Left ventricle myocardium superior (tissue), 1 donor: ENCODE results near the gene PPM1F. TPM values are rescaled to one million over a fixed set of nuclear protein-coding genes. Genes with fewer than 3 reads are reported as not detected.
"Not testable (repeated sequence)": the region's sequence is repeated elsewhere in the genome, so short reads cannot be mapped to it uniquely, and the experiment has no call there.

Source experiments
- ATAC-seq: fragments of 200-7000 bp; cut with Tn5 transposase; one replicate; pipeline ENCODE4 v1.9.1; 2020; ENCODE audit warnings: mild to moderate bottlenecking, moderate library complexity
- DNase-seq: peaks from one replicate; pipeline ENCODE4 v3.0.0-alpha.2; 2020
- intact Hi-C: fragments of 100-400 bp; cut with micrococcal nuclease; formaldehyde crosslinking; loops from one replicate; pipeline ENCODE4 v1.11.0; 2022
- total RNA-seq: library from RNA; stranded (reverse); fragmentation: NEBNext Ultra II Directional; extraction: Animal tissue kit (Norgen Biotek cat#: 25700); gene quantifications from one replicate; pipeline ENCODE4 v1.2.1, GENCODE V29; 2021
- donor health status: DM: no; HTN: yes; CAD: no; lungs with severe emphysema.

The PPM1F gene
- total RNA-seq, 1 donor from 2014 or later, result 18.5 TPM

DNA sequence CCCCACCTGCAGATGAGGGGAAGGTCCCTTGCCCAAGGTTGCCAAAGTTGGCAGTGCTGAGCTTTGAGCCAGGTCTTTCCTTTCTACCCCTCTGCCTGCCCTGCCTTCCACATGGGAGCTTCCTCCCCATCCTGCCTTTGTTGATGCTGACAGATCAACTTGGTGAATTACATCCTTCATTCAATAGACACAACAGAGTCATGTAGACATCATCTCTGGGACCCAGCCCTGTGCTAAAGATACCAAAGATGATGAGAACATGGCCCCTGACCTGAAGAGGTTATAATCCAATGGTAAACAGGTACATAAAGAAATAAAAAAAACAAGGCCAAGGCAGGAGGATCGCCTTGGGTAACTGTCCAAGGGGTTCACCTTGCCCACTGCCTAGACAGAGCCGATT lies 42.8 kb downstream of the PPM1F start:
- intact Hi-C loops, result no loop called here
- DNase-seq, result peak; percentile 8
- ATAC-seq, result no peak

DNA sequence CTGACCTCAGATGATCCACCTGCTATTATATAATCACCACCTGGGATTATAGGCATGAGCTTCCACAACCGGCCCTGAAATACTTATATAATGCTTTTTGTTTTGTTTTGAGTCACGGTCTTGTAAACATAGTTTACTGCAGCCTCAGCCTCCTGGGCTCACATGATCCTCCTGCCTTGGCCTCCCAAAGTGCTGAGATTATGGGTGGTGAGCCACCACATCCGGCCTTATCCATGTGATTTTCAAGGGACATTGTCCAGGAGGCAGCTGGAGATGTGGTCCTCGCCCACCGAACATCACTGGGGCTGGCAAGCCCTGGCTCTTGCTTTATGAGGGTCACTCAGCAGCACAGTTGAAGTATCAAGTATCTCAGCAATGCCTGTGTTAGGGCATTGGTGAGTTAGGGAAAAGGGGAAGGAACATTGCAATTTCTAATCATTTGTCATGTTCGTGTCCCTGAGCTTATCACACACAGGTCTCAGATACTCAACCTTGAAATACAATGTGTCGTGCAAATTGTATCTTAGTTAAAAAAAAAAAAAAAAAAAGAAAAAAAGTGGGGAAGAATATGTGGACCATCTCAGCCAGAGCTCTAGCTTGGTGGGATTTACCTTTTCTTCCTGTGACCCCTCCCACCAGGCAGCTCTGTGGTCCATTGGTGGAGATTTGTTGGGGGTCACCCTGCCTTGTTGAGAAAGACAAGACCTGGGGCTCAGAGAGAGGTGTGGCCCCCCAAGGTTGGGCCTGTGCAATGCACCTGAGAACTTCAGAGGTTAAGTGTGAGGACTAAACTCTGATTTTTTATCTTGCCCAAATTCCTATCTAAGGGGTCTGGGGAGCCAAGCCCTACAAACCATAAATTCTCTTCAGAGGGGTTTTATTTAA lies 44.8 kb downstream of the PPM1F start:
- intact Hi-C loops, result no loop called here
- ATAC-seq (no peak), DNase-seq (no peak)

DNA sequence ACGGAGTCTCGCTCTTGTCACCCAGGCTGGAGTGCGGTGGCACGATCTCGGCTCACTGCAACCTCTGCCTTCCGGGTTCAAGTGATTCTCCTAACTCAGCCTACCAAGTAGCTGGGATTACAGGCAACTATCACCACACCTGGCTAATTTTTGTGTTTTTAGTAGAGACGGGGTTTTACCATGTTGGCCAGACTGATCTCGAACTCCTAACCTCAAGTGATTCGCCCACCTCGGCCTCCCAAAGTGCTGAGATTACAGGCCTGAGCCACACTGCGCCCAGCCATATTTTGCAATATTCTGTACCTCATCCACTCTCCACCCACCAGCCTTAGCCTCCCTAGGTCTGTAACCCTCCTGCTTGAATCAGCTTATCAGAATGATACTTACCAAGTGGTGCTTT lies 47.4 kb downstream of the PPM1F start:
- DNase-seq, ATAC-seq, intact Hi-C loops: not testable (repeated sequence)

DNA sequence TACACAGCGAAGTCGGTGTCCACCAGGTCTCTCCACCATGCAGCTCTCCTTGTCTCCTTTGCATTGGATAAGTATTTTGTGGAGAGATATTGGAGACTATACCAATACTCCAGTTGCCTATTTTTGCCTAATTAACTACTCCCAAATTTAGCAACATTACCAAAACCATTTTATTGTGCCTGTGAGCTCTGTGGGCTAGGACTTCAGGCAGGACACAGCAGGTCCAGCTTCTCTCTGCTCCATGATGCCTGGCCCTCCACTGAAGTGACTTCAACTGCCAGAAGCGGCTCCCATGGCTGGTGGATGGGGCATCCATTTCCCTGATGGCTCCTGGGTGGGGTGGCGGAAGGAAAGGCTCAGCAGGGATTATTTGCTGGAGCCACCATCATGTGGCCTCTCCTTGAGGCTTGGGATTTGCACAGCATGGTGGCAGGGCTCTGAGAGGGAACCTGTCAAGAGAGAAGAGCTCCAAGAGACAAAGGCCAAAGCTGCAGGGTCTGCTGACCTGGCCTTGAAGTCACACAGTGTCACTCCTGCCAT lies 48.3 kb downstream of the PPM1F start:
- DNase-seq (no peak), ATAC-seq (no peak)

DNA sequence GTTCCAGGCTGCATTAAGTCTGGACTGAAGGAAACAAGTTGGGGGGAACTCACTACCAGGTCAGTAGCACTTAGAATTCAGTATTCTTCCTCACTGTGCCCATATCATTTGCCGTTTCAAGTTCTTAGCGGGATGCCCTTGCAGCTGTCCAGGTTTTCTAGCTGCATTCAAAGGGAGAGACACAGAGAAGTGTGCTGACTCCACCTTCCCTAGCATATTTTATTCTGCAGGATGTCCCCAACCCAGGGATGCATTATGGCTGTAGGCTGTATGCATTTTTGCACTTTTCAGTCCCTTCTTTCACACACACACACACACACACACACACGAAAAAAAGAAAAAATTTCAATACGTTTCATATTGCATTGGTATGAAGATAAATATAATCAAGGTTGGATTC lies 49.4 kb downstream of the PPM1F start:
- intact Hi-C loops, result no loop called here
- no peak for DNase-seq
- no peak for ATAC-seq

More for the DNA sequence above, 48.3 kb downstream of the PPM1F start:
- intact Hi-C loops, result no loop called here

DNA sequence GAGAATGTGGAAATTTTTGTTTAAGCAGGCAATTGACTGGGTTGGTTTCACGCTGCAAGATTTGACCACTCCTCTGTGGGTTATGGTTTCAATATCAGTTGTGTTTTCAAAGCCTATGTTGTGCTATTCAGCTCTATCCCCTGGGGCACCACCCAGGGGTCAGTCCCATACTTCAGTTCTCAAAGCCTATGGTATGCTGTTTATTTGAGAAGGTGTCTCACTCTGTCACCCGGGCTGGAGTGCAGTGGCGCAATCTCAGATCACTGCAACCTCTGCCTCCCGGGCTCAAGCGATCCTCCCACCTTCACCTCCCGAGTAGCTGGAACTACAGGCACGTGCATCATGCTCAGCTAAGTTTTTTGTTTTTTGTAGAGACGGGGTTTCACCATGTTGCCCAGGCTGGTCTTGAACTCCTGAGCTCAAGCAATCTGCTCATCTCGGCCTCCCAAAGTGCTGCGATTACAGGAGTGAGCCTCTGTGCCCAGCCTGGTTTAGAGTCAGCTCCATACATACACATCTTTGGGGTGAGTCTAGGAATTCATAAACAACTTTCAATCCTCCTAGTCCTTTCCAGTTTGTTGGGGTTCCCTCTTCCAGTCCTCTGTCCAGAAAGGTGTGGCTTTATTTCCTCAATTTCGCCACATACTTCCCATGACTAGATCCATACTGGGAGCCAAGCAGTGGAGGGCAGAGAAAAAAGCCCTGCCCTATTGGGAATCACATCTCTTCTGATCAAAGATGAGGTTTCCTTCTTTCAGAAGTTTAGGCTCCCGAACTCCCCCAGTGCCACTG lies 50.2 kb downstream of the PPM1F start:
- no peak for ATAC-seq
- no peak for DNase-seq
- intact Hi-C loops, result no loop called here

DNA sequence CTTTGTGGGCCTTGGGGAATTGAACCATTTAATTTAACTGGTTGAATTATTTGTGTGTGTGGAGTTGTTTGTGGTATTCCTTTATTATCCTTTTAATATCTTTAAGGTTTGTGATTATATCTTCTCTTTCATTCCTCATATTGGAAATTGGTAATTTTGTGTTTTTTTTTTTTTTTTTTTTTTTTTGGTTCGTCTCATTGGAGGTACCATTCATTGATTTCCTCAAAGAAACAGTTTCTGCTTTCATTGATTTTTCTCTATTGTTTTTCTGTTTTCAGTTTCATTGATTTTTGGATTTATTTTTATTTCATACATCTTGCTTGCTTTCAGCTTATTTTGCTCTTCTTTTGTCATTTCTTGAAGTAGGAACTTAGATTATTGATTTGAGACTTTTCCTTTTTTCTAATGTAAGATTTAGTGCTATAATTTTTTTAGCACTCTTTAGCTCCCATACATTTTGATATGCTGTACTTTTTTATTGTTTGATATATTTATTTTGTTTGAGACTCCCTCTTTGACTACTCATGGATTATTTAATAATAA lies 54.2 kb downstream of the PPM1F start:
- ATAC-seq (no peak), DNase-seq (no peak)
- intact Hi-C loops, result loop anchor here (10.0 kb wide), 1 partner anchor 1114 kb away; no protein-coding TSS in a partner anchor

DNA sequence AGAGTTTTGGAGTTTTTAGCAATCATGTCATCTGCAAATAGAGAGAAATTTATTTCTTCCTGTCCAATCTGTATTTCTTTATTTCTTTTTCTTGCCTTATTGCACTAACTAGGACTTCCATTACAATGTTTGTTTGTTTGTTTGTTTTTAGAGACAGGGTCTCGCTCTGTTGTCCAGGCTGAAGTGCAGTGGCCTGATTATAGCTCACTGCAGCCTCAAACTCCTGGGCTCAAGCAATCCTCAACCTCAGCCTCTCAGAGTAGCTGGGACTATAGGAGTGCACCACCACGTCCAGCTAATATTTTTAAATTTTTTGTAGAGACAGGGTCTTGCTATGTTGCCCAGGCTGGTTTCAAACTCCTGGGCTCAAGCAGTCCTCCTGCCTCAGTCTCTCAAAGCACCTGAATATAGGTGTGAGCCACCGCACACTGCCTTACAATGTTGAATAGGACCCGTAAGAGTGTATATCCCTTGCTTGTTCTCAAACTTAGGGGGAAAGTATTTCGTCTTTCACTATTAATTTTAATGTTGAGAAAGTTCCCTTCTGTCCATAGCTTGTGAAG lies 55.6 kb downstream of the PPM1F start:
- intact Hi-C loops, result loop anchor here (10.0 kb wide), 1 partner anchor 1112 kb away; no protein-coding TSS in a partner anchor

DNA sequence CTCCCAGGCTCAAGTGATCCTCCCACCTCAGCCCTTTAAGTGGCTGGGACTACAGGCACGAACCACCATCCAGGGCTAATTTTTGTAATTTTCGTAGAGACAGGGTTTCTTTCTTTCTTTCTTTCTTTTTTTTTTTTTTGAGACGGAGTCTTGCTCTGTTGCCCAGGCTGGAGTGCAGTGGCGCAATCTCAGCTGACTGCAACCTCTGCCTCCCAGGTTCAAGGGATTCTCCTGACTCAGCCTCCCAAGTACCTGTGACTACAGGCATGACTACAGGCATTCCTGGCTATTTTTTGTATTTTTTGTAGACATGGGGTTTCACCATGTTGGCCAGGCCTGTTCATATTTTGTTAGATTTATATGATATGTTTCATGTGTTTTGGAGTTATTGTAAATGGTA lies 56.4 kb downstream of the PPM1F start:
- ATAC-seq, DNase-seq: not testable (repeated sequence)
- intact Hi-C loops, result loop anchor here (10.0 kb wide), 1 partner anchor 1111 kb away; no protein-coding TSS in a partner anchor

More for the DNA sequence above, 55.6 kb downstream of the PPM1F start:
- ATAC-seq (no peak), DNase-seq (no peak)

DNA sequence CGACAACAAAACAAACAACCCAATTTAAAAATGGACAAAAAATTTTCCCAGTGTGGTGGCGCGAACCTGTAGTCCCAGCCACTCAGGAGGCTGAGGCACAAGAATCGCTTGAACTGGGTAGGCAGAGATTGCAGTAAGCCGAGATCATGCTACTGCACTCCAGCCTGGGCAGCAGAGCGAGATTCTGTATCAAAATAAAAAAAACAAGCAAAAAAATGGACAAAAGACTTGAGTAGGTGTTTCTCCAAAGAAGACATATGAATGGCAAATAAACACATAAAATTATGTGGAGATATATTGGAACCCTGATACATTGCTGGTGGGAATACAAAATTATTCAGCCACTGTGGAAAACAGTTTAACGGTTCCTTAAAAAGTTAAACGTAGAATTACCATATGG lies 57.8 kb downstream of the PPM1F start:
- ATAC-seq (no peak), DNase-seq (no peak)
- intact Hi-C loops, result loop anchor here (10.0 kb wide), 1 partner anchor 1110 kb away; no protein-coding TSS in a partner anchor

DNA sequence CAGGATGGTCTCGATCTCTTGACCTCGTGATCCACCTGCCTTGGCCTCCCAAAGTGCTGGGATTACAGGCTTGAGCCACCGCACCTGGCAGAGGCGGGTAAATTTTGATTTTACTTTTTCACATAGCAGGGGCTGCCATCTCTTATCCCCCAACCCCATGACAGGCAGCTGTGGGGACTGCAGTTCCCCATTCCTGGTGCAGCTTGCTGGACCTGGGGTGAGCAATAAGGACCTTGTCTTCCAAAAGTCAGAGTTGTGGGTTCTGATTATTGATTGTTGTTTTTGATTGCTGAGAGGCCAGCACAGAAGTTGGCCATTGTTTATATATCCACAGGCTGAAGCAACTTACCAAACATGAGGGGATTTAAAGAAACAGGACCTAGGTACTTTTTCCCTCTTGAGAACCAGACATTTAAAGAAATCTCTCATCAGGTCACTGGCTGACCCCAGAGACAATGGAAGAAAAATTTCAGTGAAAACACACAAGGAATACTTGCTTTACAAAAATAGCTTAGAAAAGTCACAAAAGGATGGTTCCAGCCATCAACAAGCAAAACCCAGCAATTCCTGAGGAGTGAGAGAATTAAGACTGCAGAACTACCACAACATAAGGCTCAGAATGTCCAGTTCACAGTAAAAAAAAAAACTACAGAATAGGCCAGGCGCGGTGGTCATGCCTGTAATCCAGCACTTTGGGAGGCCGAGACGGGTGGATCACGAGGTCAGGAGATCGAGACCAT lies 63.2 kb downstream of the PPM1F start:
- no peak for DNase-seq
- ATAC-seq, result no peak
- intact Hi-C loops, result no loop called here

DNA sequence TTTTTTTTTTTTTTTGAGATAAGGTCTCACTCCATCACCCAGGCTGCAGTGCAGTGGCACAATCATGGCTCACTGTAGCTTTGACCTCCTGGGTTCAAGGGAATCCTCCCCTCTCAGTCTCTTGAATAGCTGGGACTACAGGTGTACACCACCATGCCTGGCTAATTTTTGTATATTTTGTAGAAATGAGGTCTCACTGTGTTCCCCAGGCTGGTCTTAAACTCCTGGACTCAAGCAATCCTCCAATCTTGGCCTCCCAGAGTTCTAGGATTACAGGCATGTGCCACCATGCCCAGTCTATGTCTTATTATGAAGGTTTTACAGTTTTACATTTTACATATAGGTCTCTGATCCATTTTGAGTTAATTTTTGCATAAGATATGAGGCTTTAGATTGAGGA lies 64.8 kb downstream of the PPM1F start:
- ATAC-seq (no peak), DNase-seq (no peak)
- intact Hi-C loops, result no loop called here

DNA sequence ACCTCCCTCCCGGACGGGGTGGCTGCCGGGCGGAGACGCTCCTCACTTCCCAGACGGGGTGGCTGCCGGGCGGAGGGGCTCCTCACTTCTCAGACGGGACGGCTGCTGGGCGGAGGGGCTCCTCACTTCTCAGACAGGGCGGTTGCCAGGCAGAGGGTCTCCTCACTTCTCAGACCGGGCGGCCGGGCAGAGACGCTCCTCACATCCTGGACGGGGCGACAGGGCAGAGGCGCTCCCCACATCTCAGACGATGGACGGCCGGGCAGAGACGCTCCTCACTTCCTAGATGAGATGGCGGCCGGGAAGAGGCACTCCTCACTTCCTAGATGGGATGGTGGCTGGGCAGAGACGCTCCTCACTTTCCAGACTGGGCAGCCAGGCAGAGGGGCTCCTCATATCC lies 68.7 kb downstream of the PPM1F start:
- DNase-seq, ATAC-seq, intact Hi-C loops: not testable (repeated sequence)

DNA sequence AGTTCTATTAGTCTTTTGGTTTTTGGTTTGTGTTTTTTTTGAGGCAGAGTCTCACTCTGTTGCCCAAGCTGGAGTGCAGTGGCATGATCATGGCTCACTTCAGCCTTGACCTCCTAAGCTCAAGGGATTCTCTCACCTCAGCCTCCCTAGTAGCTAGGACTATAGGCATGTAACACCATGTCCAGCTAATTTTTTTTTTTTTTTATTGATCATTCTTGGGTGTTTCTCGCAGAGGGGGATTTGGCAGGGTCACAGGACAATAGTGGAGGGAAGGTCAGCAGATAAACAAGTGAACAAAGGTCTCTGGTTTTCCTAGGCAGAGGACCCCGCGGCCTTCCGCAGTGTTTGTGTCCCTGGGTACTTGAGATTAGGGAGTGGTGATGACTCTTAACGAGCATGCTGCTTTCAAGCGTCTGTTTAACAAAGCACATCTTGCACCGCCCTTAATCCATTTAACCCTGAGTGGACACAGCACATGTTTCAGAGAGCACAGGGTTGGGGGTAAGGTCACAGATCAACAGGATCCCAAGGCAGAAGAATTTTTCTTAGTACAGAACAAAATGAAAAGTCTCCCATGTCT lies 69.8 kb downstream of the PPM1F start:
- ATAC-seq, DNase-seq, intact Hi-C loops: not testable (repeated sequence)

DNA sequence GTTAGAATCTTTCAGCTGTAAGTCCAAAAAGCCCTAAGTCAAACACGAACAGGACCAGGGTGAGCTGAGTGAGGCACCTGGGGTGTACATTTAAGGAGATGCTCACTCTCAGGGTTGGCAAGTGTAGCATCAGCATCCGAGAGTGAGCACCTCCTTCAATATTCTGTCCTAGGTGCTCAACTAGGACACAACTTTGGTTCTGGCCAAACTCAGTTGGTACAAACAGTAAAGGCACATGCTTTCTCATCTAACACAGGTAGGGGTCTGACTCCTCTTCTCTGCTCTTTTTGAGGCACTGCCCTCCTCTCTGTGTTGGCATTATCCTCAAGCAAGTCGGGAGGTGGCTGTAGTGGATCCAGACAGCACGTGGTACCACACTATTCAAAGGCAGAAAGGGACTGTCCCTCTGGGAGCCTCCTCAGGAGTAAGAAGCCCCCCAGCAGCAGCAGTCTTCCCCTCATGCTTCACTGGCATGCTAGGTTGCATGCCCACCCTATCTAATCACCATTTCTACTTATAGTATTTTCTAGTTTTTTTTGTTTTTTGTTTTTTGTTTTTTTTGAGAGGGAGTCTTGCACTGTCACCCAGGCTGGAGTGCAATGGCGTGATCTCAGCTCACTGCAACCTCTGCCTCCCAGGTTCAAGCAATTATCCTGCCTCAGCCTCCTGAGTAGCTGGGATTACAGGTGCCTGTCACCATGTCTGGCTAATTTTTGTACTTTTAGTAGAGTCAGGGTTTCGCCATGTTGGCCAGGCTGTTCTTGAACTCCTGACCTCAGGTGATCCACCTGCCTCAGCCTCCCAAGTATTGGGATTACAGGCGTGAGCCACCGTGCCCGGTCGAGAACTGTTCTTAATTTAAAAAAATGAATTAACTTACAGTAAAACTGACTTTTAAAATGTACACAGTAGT lies 70.6 kb downstream of the PPM1F start:
- no peak for ATAC-seq
- intact Hi-C loops, result no loop called here
- no peak for DNase-seq

DNA sequence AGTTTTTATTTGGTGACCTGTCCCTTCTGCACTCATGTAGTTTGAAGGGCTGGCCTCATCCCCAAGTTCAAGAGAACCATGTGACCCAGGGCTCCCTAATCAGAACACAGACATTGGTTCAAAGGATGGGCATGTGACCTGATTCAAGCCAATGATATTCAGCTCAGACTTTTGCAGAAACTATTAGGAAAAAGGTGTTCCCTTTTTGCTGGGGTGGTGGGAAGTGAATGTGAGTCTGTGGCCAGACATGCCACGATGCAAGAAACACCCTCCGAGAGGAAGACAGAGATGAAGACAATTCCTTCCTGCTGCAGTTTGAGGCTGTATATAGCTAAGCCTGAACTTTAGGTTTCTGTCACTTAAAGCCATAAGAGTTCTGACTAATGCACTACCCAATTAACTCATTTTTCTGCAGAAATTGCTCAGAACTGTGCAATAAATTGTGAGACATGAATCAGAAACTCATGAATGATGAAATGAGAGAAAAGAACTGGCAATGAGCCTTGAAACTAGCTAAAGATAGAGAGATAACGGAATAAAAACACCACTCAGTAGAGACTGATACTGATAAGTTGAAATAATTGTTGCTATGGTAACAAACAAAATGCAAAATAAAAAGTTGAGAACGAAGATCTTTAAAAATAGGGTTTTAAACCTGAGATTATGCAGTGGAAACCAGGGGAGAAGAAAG lies 76.0 kb downstream of the PPM1F start:
- intact Hi-C loops, result loop anchor here (5.0 kb wide), 1 partner anchor 56 kb away; no protein-coding TSS in a partner anchor
- DNase-seq (no peak), ATAC-seq (no peak)
